DMS53 treated with DMSO at 0.1 percent for 48 hours (cell line): ENCODE results near the gene GNA12.
"Not testable (repeated sequence)": the region's sequence is repeated elsewhere in the genome, so short reads cannot be mapped to it uniquely, and the experiment has no call there.

Experiments used
- DNase-seq: peaks from one replicate; lab custom pipeline; 2025; ENCODE audit not compliant: unreplicated experiment; lab: John Stamatoyannopoulos, UW

Gene GNA12

GRCh38 chr7:2732388-2732787, 111.7 kb downstream of the GNA12 start:
- no peak for DNase-seq

DNA sequence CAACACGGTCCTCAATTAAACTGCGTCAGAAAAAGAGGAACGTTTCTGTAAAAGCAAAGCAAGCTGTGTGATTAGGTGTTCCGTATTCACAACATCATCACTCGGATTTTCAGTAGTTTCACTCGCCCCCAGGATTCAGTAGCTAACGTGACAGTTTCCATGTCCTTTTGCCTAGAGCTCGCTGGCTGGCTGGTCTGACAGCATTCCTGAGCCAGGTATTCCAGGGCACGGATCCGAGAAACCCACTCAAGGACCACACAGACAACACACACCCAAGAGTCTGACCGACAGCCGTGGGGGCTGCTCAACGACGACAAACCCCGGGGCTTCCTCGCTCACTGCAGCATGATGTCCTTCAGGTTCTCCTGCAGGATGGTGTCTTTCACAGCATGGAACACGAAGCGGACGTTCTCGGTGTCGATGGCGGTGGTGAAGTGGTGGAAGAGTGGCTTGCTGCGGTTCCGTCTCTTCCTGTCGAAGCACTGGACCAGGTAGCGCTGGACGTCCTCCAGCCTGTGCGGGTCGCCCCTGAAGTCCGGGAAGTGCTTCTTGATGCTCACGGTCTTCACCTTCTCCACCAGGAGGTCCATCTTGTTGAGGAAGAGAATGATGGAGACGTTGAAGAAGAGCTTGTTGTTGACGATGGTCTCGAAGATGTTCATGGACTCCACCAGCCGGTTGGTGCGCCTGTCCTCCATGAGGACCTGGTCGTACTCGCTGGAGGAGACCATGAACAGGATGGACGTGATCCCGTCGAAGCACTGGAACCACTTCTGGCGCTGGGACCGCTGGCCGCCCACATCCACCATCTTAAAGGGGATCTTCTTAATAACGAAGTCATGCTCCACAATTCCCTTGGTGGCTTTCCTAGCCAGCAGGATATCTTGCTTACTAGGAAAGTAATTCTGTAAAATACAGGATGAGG, 113.0 kb downstream of the GNA12 start:
- no peak for DNase-seq

DNA sequence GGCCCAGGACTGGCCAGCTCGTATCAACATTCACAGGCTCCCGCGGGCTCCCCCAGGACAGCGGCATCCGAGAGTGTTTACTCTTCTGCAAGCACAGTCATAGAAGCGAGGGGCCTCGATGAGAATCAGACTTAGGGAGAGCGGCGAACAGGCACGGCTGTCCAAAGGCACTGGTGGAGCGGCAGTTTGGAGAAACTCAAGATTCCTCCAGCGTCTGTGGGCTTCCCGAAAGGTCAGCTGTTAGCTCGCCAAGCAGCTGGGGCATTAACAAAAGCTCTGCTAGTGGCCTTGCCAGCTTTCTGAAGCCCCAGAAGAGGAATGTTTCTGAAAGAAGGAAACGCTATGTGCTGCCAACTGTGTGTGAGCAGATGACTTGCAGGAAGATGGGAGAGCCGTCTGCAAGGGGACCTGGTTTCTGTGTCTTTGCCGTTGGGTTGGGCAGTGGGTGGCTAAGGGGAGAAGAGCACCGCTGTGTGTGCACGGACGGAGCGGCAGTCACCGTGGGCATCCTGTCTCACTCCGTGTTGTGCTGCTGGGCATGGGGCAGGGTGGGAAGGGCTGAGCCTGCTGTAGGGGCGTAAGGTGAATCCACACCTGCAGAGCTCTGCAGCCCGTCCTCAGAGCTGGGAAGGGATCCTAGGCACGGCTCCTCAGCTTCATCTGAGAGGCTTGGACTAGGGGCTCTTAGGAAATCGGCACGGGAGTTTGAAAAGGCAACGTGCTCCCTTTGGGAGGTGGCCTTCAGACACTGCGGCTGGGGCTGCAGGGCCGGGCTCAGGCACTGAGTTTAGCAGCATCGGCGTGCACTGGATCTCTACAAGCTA, 114.0 kb downstream of the GNA12 start:
- DNase-seq = no peak

DNA sequence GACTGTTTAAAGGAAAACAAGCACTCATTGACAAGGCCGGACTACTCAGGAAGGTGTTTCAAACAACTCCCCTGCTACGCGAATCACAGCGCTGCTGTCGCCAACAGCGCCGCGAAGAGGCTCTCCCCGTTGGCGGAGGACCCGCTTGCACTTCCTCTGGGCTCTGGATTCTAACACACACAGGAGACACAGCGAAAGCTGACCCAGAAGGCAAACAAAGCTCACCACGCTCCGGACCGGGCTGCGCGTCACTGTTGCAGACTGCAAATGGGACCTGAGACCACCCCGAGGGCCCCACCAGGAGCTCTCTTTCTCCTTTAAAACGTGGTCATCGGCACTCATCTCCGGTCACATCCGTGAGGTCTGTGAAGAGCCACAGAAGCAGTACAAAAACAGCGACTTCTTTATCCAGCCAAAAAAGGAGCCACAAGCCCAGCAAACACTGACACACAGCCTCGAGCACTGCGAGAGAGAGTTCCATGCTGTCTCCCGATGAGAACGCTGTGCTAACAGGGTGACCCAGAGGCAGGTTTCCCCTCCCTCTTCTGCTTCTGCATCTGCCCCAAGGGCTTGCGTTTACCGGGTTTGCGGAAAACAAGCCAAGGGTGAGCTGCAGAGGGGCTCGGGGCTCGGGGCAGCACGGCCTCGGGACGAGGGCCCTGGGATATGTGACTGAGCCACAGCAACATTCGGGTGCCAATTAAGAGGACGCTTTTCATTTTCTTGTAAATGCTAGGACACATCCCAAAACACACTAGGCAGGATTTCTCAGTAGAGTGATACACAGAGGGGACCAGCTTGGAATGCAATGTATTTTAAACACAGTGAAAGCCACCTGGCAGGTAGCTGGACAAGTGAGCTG, 114.8 kb downstream of the GNA12 start:
- no peak for DNase-seq

GRCh38 chr7:2728316-2729030, 115.6 kb downstream of the GNA12 start:
- DNase-seq = no peak

GRCh38 chr7:2727206-2727605, 116.9 kb downstream of the GNA12 start:
- DNase-seq = not testable (repeated sequence)

GRCh38 chr7:2726316-2727018, 117.6 kb downstream of the GNA12 start:
- DNase-seq = no peak

DNA sequence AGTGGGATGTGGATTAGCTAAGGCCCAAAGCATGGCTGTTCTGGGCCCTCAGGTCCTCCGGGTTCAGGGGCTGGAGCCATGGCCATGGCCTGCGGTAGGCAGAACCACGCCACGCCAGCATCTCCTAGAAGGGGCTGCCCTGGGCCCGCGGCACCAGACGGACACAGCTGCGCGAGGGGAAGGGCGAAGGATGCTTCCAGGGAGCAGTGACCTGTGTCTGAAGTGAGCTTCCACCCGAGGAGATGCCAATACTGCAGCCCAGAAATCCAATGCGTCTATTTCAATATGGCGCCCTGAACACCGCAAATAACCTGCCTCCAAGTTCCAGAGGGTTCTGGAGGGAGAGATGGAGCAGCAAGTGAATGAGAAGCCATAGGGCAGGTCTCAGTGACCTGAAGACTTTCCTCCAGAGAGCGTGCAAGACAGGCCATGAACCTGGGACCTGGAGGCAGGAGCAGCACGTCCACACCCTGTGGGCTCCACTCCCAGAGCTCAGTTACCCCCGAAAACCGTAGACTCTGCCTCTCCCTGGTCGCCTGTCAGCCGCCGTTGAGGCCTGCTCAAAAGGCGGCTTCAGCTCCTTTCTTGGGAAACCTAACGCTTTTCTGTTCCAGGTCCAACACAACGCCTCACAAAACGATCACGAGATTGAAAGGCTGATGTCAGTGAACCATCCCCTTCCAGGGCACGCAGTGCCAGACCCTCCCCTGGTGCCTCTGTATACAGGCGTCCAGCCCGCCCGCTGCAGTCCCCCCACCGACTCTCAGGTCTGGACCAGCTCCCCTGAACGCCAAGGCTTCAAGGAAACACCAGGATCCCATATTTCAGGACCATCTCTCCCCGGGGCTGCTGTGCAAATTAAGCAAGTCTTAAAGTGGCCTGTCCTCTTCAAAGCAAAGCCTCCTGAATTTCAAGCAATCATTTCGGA, 118.7 kb downstream of the GNA12 start:
- DNase-seq = no peak

DNA sequence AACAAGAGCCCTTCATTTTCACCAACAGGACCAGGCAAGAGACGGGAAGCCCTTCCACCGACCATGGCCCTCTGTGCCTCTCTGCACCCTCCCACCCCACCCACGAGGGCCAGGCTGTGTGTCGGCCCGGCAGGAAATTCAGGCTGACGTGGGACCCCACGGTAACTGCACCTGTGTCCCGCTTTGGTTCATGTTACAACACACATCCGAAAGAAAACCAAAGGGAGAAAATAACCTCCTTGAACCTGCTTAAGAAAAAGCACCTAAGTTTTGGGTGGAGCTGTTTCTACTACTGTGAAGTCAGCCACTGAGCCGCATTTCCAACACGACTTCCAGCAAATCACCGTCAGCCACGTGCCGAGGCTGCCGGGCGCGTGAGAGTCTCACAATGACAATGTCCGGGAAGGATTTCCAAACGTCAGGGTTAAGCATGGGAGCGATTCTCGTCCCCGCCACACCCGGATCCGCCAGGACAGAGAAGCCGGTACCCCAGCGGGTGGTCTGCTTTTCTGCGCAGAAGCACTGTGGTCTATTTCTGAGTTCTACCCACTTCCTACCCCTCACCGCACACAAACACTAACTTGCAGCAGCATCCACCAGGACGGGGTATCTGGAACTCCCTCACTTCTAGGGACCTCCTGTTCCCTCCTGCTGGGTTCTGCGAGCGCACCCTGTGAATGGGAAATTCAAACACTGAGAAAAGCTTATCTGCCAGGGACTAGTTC, 119.5 kb downstream of the GNA12 start:
- no peak for DNase-seq

- DNase-seq = not testable (repeated sequence)
Measured at GRCh38 chr7:2724036-2724435, 120.1 kb downstream of the GNA12 start.

DNA sequence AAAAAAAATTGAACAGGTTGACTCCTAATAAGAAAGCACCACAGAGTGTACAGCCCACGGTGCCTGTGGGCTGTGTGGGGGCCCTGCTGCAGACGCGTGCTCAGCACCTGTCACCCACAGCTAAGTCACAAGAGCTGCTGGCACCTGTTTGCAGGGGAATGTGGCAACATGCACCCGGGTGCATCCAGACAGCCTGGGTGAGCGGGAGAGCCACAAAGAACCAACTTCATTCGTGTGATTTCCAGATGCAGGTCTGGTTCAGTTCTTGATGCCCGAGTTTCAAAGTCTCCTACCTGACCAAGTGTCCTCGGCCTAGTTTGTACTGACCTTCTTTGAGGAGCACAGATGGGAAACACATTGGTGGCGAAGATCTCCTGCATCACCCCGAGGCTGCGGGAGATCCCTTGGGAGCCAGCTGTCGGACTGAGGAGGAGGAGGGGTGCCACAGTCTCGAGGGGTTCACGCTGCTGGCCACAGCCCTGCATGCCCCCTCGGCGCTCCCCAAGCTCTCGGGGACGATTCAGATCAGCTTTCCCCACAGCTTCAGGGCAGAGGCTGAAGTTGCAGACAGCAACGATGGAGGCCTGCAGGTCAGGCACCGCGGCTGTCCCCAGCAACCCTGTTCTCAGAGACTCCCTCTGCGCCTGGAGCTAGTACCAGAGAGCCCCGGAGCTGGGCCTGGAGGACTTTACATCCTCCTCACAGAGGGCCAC, 120.8 kb downstream of the GNA12 start:
- DNase-seq = no peak

GRCh38 chr7:2722591-2722990, 121.5 kb downstream of the GNA12 start:
- no peak for DNase-seq

- DNase-seq = no peak
Measured at GRCh38 chr7:2721842-2722241, 122.3 kb downstream of the GNA12 start.

- DNase-seq = no peak
Measured at GRCh38 chr7:2720024-2720423, 124.1 kb downstream of the GNA12 start.

GRCh38 chr7:2719007-2719406, 125.1 kb downstream of the GNA12 start:
- DNase-seq = no peak

DNA sequence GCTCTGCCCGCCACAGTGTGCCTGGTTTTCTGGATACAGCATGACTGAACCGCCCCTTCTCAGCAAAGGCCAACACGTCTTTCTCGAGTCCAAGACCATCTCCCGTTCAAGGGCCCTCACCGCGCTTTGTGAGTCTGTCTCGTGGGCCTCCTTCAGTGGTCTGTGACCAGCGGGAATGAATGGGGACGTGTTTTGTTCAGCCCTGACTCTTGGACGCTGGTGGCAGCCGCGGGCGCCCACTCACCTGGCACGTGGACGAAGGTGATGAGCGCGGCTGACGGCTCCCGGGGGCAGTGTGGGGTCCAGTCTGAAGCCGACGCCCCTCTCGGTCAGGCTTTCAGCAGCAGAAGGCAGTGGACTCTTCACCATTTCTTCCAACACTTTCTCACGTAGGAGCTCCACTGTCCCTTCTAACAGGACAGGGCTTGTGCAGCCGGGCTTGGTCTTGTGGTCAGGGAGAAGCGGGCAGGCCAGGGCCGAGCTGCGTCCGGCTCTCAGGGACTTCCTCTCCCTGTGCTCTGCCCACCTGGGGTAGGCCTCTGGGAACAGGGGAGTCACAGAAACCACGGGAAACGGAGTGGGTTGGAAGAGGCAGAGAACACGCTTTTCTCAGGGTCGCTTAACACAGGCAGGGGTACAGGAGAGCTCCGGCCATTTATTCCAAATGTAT, 125.7 kb downstream of the GNA12 start:
- DNase-seq = no peak
